Measurements from ENCODE around the gene RORC.

DNA sequence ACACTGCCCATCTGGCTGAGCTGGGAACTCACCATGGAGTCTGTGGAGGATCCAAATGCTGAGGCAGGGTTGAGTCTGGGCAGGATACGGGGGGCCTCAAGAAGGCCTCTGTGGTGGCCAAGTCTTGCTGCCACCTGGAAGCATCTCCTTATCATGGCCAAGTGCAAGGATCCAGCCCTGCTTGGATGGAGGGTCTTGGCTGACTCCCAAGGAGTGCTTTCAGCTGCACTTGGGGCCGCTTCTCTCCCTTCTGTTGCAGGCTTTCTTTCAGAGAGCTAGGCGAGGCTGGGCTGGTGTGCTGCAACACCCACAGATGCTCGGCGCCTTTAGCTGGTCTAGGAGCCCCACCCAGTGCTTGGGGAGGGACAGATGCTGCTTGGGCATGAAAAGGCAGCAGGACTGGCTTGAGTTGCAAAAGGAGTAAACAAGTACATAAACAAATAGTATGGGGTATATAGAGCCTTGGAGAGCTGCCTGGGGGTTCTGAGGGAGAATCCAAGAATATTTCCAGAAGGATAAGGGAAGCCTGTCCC lies 21.9 kb upstream of the RORC start, which contains the start of gene THEM5:
- TF ChIP-seq, protein P1, sequence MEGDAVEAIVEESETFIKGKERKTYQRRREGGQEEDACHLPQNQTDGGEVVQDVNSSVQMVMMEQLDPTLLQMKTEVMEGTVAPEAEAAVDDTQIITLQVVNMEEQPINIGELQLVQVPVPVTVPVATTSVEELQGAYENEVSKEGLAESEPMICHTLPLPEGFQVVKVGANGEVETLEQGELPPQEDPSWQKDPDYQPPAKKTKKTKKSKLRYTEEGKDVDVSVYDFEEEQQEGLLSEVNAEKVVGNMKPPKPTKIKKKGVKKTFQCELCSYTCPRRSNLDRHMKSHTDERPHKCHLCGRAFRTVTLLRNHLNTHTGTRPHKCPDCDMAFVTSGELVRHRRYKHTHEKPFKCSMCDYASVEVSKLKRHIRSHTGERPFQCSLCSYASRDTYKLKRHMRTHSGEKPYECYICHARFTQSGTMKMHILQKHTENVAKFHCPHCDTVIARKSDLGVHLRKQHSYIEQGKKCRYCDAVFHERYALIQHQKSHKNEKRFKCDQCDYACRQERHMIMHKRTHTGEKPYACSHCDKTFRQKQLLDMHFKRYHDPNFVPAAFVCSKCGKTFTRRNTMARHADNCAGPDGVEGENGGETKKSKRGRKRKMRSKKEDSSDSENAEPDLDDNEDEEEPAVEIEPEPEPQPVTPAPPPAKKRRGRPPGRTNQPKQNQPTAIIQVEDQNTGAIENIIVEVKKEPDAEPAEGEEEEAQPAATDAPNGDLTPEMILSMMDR (conservative IDR thresholded peaks at IDR 0.05; ENCODE audit: low read depth, low read length) = no peak
- no peak for TF ChIP-seq EZH2 (IDR thresholded peaks at IDR 0.05; ENCODE audit: low read length, unreplicated experiment)
